ENCODE data around the gene CPHXL.

GRCh38 chr16:75703306-75703705, 23.0 kb downstream of the CPHXL start:
- TF ChIP-seq EP300 (IDR thresholded peaks at IDR 0.05; ENCODE audit: borderline replicate concordance) (no peak), TCF12 (IDR thresholded peaks at IDR 0.05; ENCODE audit: low read depth) (no peak), CEBPB (IDR thresholded peaks at IDR 0.05) (no peak), YY1 (IDR thresholded peaks at IDR 0.05; ENCODE audit: low read depth) (no peak), RAD21 (IDR thresholded peaks at IDR 0.05; ENCODE audit: low read depth) (no peak), TEAD4 (IDR thresholded peaks at IDR 0.05) (no peak), TAF1 (IDR thresholded peaks at IDR 0.05; ENCODE audit: low read depth) (no peak), NFIC (IDR thresholded peaks at IDR 0.05) (no peak), MAX (IDR thresholded peaks at IDR 0.05) (no peak), EGR1 (IDR thresholded peaks at IDR 0.05) (no peak), FOXM1 (IDR thresholded peaks at IDR 0.05; ENCODE audit: borderline replicate concordance, low read depth) (no peak)
- TF ChIP-seq, protein P1, sequence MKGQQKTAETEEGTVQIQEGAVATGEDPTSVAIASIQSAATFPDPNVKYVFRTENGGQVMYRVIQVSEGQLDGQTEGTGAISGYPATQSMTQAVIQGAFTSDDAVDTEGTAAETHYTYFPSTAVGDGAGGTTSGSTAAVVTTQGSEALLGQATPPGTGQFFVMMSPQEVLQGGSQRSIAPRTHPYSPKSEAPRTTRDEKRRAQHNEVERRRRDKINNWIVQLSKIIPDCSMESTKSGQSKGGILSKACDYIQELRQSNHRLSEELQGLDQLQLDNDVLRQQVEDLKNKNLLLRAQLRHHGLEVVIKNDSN (IDR thresholded peaks at IDR 0.05) = no peak
- TF ChIP-seq, protein P2, sequence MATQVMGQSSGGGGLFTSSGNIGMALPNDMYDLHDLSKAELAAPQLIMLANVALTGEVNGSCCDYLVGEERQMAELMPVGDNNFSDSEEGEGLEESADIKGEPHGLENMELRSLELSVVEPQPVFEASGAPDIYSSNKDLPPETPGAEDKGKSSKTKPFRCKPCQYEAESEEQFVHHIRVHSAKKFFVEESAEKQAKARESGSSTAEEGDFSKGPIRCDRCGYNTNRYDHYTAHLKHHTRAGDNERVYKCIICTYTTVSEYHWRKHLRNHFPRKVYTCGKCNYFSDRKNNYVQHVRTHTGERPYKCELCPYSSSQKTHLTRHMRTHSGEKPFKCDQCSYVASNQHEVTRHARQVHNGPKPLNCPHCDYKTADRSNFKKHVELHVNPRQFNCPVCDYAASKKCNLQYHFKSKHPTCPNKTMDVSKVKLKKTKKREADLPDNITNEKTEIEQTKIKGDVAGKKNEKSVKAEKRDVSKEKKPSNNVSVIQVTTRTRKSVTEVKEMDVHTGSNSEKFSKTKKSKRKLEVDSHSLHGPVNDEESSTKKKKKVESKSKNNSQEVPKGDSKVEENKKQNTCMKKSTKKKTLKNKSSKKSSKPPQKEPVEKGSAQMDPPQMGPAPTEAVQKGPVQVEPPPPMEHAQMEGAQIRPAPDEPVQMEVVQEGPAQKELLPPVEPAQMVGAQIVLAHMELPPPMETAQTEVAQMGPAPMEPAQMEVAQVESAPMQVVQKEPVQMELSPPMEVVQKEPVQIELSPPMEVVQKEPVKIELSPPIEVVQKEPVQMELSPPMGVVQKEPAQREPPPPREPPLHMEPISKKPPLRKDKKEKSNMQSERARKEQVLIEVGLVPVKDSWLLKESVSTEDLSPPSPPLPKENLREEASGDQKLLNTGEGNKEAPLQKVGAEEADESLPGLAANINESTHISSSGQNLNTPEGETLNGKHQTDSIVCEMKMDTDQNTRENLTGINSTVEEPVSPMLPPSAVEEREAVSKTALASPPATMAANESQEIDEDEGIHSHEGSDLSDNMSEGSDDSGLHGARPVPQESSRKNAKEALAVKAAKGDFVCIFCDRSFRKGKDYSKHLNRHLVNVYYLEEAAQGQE (IDR thresholded peaks at IDR 0.05; ENCODE audit: low read depth) = no peak

Measured in Ishikawa (cell line).